ENCODE measurements around the gene OAS1. TPM values are rescaled to one million over a fixed set of nuclear protein-coding genes. Genes with fewer than 3 reads are reported as not detected.
"Not testable (repeated sequence)": the region's sequence is repeated elsewhere in the genome, so short reads cannot be mapped to it uniquely, and the experiment has no call there.

The OAS1 gene
- total RNA-seq, 1 experiment from 2014 or later = 23.6 TPM

DNA sequence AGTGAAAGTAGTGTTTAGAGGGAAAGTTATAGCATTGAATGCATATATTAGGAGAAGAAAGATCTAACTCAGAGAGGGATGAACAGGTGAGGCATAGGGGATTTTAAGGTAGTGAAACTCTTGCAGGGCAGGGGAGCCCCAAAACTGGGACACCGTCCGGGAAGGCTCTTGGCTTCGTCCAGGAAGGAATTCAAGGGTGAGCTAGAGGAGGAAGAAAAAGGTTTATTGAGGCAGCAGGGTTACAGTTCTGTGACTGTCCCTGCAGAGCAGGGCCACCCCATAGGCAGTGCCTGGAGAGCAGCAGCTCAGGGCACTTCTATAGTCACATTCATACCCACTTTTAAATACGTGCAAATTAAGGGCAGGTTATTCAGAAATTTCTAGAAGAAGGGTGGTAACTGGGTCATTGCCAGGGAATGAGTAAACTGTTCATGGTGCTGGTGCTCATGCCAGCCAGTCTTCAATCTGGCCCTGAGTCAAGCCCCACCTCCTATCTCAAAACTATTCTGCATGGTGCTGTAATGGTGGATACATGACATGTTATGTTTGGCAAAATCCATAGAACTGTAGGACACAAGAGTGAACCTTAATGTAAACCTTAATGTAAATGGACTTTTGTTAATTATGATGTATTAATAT is 1.2 kb upstream of the OAS1 start:
- H3K9me2 ChIP-seq (replicated peaks; ENCODE audit: insufficient read depth, low read length) = no peaks in the 10 kb centered on the region
- no peak overlapping the region for H3K9ac ChIP-seq (ENCODE audit: low read length)
- no peak overlapping the region for H3K27ac ChIP-seq (ENCODE audit: low read length)
- DNase-seq = no peak
- peak overlapping the region; percentile 50; the same call in 1 of the 2 replicates for H2AFZ ChIP-seq (ENCODE audit: low read length)
- H3K4me3 ChIP-seq (ENCODE audit: low read length) = no peak overlapping the region
- H3K36me3 ChIP-seq (ENCODE audit: insufficient read depth, low read length) = no peaks in the 10 kb centered on the region
- H3K4me2 ChIP-seq (ENCODE audit: low read depth, low read length, poor library complexity, severe bottlenecking) = no peak overlapping the region
- H3K27me3 ChIP-seq (ENCODE audit: low read length) = no peaks in the 10 kb centered on the region
- H4K20me1 ChIP-seq (ENCODE audit: insufficient read depth, low read depth, low read length) = no peaks in the 10 kb centered on the region
- H3K4me1 ChIP-seq (ENCODE audit: low read length) = peaks cover 44% of the 10 kb centered on the region
- H3K79me2 ChIP-seq (ENCODE audit: low read length) = no peaks in the 10 kb centered on the region
- H3K9me3 ChIP-seq (ENCODE audit: low read length) = no peaks in the 10 kb centered on the region

DNA sequence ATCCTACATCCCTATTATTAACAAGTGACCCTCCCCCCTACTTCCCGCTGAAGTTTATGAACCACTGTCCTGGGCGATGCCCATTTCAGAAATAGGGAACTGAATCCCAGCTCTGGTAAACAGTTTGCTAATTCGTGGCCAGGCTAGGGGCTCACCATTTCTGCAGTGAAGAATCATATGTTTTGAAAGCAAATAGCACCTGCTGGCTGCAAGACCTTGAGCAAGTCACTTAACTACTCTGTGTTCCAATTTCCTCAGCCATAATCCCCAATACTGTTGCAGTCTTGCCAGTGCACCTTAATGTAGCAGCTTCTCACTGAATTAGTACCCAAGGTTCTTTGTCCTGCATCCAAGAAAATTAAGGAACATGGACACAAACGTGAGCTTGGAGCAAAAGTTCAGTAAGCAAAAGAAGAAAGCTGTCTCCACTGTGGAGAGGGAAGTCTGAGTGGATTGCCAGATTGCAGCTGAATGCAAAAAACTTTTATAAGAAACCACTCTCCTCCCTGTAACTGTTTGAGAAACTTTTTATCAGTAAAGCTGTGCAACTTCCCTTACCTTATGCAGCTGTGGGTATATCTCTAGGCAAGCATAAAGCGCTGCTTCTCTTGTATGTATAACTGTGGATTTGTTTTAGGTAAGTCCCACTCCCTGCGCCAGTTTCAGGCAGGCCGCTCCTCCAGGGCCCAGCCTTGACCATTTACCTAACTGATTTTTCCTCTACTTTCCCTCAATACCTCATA is 824 bp downstream of the OAS1 start:
- no peaks in the 10 kb centered on the region for H3K79me2 ChIP-seq (ENCODE audit: low read length)
- H3K27ac ChIP-seq (ENCODE audit: low read length) = peak overlapping the region; percentile 74
- peaks cover 2% of the 10 kb centered on the region; the same call in 1 of the 2 replicates for H3K9me3 ChIP-seq (ENCODE audit: low read length)
- DNase-seq = peak; percentile 62
- peak overlapping the region; percentile 69 for H3K4me3 ChIP-seq (ENCODE audit: low read length)
- peak overlapping the region; percentile 75; the same call in 1 of the 2 replicates for H2AFZ ChIP-seq (ENCODE audit: low read length)
- no peaks in the 10 kb centered on the region for H3K27me3 ChIP-seq (ENCODE audit: low read length)
- H3K9me2 ChIP-seq (replicated peaks; ENCODE audit: insufficient read depth, low read length) = no peaks in the 10 kb centered on the region
- peaks cover 39% of the 10 kb centered on the region for H3K4me1 ChIP-seq (ENCODE audit: low read length)
- peak overlapping the region; percentile 68 for H3K9ac ChIP-seq (ENCODE audit: low read length)
- no peaks in the 10 kb centered on the region for H4K20me1 ChIP-seq (ENCODE audit: insufficient read depth, low read depth, low read length)
- peak overlapping the region; percentile 82 for H3K4me2 ChIP-seq (ENCODE audit: low read depth, low read length, poor library complexity, severe bottlenecking)
- no peaks in the 10 kb centered on the region for H3K36me3 ChIP-seq (ENCODE audit: insufficient read depth, low read length)

- Histone ChIP-seq H3K27me3 (ENCODE audit: low read length) (no peaks in the 10 kb centered on the region), H3K27ac (ENCODE audit: low read length) (no peak overlapping the region), H4K20me1 (ENCODE audit: insufficient read depth, low read depth, low read length) (no peaks in the 10 kb centered on the region), H3K9me2 (replicated peaks; ENCODE audit: insufficient read depth, low read length) (no peaks in the 10 kb centered on the region), H3K9me3 (ENCODE audit: low read length) (peaks cover 10% of the 10 kb centered on the region), H3K36me3 (ENCODE audit: insufficient read depth, low read length) (no peaks in the 10 kb centered on the region; the same call in 1 of the 2 replicates), H3K9ac (ENCODE audit: low read length) (no peak overlapping the region), H2AFZ (ENCODE audit: low read length) (no peak overlapping the region), H3K4me3 (ENCODE audit: low read length) (no peak overlapping the region), H3K4me2 (ENCODE audit: low read depth, low read length, poor library complexity, severe bottlenecking) (peak overlapping the region; percentile 82), H3K79me2 (ENCODE audit: low read length) (no peaks in the 10 kb centered on the region), H3K4me1 (ENCODE audit: low read length) (peaks cover 37% of the 10 kb centered on the region)
- DNase-seq = no peak
Measured at GRCh38 chr12:112908548-112908947, 1.8 kb downstream of the OAS1 start.

- no peak overlapping the region for H2AFZ ChIP-seq (ENCODE audit: low read length)
- H3K9ac ChIP-seq (ENCODE audit: low read length) = no peak overlapping the region
- no peak overlapping the region for H3K4me3 ChIP-seq (ENCODE audit: low read length)
- no peaks in the 10 kb centered on the region for H3K9me2 ChIP-seq (replicated peaks; ENCODE audit: insufficient read depth, low read length)
- H4K20me1 ChIP-seq (ENCODE audit: insufficient read depth, low read depth, low read length) = no peaks in the 10 kb centered on the region
- no peaks in the 10 kb centered on the region for H3K27me3 ChIP-seq (ENCODE audit: low read length)
- no peak for DNase-seq
- H3K4me2 ChIP-seq (ENCODE audit: low read depth, low read length, poor library complexity, severe bottlenecking) = no peak overlapping the region
- H3K4me1 ChIP-seq (ENCODE audit: low read length) = peaks cover 32% of the 10 kb centered on the region
- H3K79me2 ChIP-seq (ENCODE audit: low read length) = no peaks in the 10 kb centered on the region
- H3K36me3 ChIP-seq (ENCODE audit: insufficient read depth, low read length) = no peaks in the 10 kb centered on the region; the same call in 1 of the 2 replicates
- H3K9me3 ChIP-seq (ENCODE audit: low read length) = peaks cover 10% of the 10 kb centered on the region
- H3K27ac ChIP-seq (ENCODE audit: low read length) = no peak overlapping the region
Measured at GRCh38 chr12:112909693-112910092, 2.9 kb downstream of the OAS1 start.

- Histone ChIP-seq H3K27me3 (ENCODE audit: low read length) (no peaks in the 10 kb centered on the region), H3K9me2 (replicated peaks; ENCODE audit: insufficient read depth, low read length) (no peaks in the 10 kb centered on the region), H3K27ac (ENCODE audit: low read length) (no peak overlapping the region), H3K9ac (ENCODE audit: low read length) (no peak overlapping the region), H3K4me2 (ENCODE audit: low read depth, low read length, poor library complexity, severe bottlenecking) (no peak overlapping the region), H3K79me2 (ENCODE audit: low read length) (no peaks in the 10 kb centered on the region), H4K20me1 (ENCODE audit: insufficient read depth, low read depth, low read length) (no peaks in the 10 kb centered on the region), H3K4me3 (ENCODE audit: low read length) (no peak overlapping the region), H2AFZ (ENCODE audit: low read length) (no peak overlapping the region), H3K9me3 (ENCODE audit: low read length) (peaks cover 10% of the 10 kb centered on the region), H3K36me3 (ENCODE audit: insufficient read depth, low read length) (peaks cover 2% of the 10 kb centered on the region; the same call in 1 of the 2 replicates), H3K4me1 (ENCODE audit: low read length) (peaks cover 3% of the 10 kb centered on the region)
- no peak for DNase-seq
Measured at GRCh38 chr12:112913038-112913688, 6.4 kb downstream of the OAS1 start.

- H3K27me3 ChIP-seq (ENCODE audit: low read length); H3K27ac ChIP-seq (ENCODE audit: low read length); H3K4me2 ChIP-seq (ENCODE audit: low read depth, low read length, poor library complexity, severe bottlenecking); H3K4me1 ChIP-seq (ENCODE audit: low read length); H3K36me3 ChIP-seq (ENCODE audit: insufficient read depth, low read length); H3K9ac ChIP-seq (ENCODE audit: low read length); H2AFZ ChIP-seq (ENCODE audit: low read length); H3K9me2 ChIP-seq (replicated peaks; ENCODE audit: insufficient read depth, low read length); H3K79me2 ChIP-seq (ENCODE audit: low read length); DNase-seq; H3K4me3 ChIP-seq (ENCODE audit: low read length); H4K20me1 ChIP-seq (ENCODE audit: insufficient read depth, low read depth, low read length): not testable (repeated sequence)
- peaks cover 10% of the 10 kb centered on the region for H3K9me3 ChIP-seq (ENCODE audit: low read length)
Measured at GRCh38 chr12:112913888-112914287, 7.1 kb downstream of the OAS1 start.

GRCh38 chr12:112916270-112916669 is 9.5 kb downstream of the OAS1 start:
- no peak for DNase-seq
- H3K4me2 ChIP-seq (ENCODE audit: low read depth, low read length, poor library complexity, severe bottlenecking) = no peak overlapping the region
- no peak overlapping the region for H3K27ac ChIP-seq (ENCODE audit: low read length)
- peaks cover 10% of the 10 kb centered on the region for H3K9me3 ChIP-seq (ENCODE audit: low read length)
- H3K36me3 ChIP-seq (ENCODE audit: insufficient read depth, low read length) = peaks cover 5% of the 10 kb centered on the region; the same call in 1 of the 2 replicates
- H3K79me2 ChIP-seq (ENCODE audit: low read length) = no peaks in the 10 kb centered on the region
- no peaks in the 10 kb centered on the region for H3K9me2 ChIP-seq (replicated peaks; ENCODE audit: insufficient read depth, low read length)
- no peaks in the 10 kb centered on the region for H4K20me1 ChIP-seq (ENCODE audit: insufficient read depth, low read depth, low read length)
- H3K4me1 ChIP-seq (ENCODE audit: low read length) = no peaks in the 10 kb centered on the region
- H3K27me3 ChIP-seq (ENCODE audit: low read length) = no peaks in the 10 kb centered on the region
- no peak overlapping the region for H3K9ac ChIP-seq (ENCODE audit: low read length)
- no peak overlapping the region for H3K4me3 ChIP-seq (ENCODE audit: low read length)
- H2AFZ ChIP-seq (ENCODE audit: low read length) = no peak overlapping the region

- no peak for DNase-seq
- Histone ChIP-seq H4K20me1 (ENCODE audit: insufficient read depth, low read depth, low read length) (no peaks in the 10 kb centered on the region), H3K4me3 (ENCODE audit: low read length) (no peak overlapping the region), H3K4me2 (ENCODE audit: low read depth, low read length, poor library complexity, severe bottlenecking) (no peak overlapping the region), H3K9me2 (replicated peaks; ENCODE audit: insufficient read depth, low read length) (no peaks in the 10 kb centered on the region), H3K9ac (ENCODE audit: low read length) (no peak overlapping the region), H3K36me3 (ENCODE audit: insufficient read depth, low read length) (0 out of 2 replicates have a peak, but pooled peaks cover 5% of the 10 kb centered on the region), H3K79me2 (ENCODE audit: low read length) (no peaks in the 10 kb centered on the region), H2AFZ (ENCODE audit: low read length) (no peak overlapping the region), H3K27me3 (ENCODE audit: low read length) (no peaks in the 10 kb centered on the region), H3K9me3 (ENCODE audit: low read length) (no peaks in the 10 kb centered on the region), H3K4me1 (ENCODE audit: low read length) (no peaks in the 10 kb centered on the region), H3K27ac (ENCODE audit: low read length) (no peak overlapping the region)
Measured at GRCh38 chr12:112919121-112919520, 12.4 kb downstream of the OAS1 start.

Data from Karpas-422 (cell line).